Peyer's patch (tissue), 4 donors: Measurements from ENCODE around the gene FAM167B.

Source experiments
- CTCF ChIP-seq, 6 experiments: fragments of 450-650 bp in 4 of 6; fragments of 200-600 bp in 2 of 6; sonication (generic) in 1 of 6; IDR thresholded peaks; one replicate each; pipeline ENCODE4 v1.5.1; 2017 to 2019; ENCODE audit warnings: antibody characterized with exemption in 6 of 6, mild to moderate bottlenecking in 3 of 6, moderate library complexity in 1 of 6
- POLR2A ChIP-seq, 2 donors: fragments of 450-650 bp; IDR thresholded peaks; one replicate each; pipeline ENCODE4 v1.5.1; 2017; ENCODE audit warnings: antibody characterized with exemption in 2 of 2, mild to moderate bottlenecking in 2 of 2, moderate library complexity in 2 of 2

- TF ChIP-seq CTCF (IDR thresholded peaks at IDR 0.05): no peak
- TF ChIP-seq POLR2A (IDR thresholded peaks at IDR 0.05): no peak
These were observed 18.3 kb upstream of the FAM167B start for GRCh38 chr1:32228771-32229170.
